ENCODE data around the gene MRPS27.

GRCh38 chr5:72284559-72285423, 35.2 kb downstream of the MRPS27 start:
- TF ChIP-seq YY1 (IDR thresholded peaks at IDR 0.05; ENCODE audit: insufficient read depth, insufficient read length) (no peak), ZNF274 (IDR thresholded peaks at IDR 0.05; ENCODE audit: low read depth, low read length) (no peak), SUZ12 (IDR thresholded peaks at IDR 0.05; ENCODE audit: extremely low read depth, insufficient read depth, insufficient read length) (no peak)
